GM19397 (cell line): ENCODE data around the gene FOLR2.

Source experiments
- ATAC-seq: cut with Tn5 transposase; IDR thresholded peaks from one replicate; pipeline ENCODE4 v1.9.1; 2021; ENCODE audit warnings: mild to moderate bottlenecking, moderate library complexity; ENCODE audit not compliant: unreplicated experiment

FOLR2 gene

GRCh38 chr11:72229336-72229924, 12.8 kb downstream of the FOLR2 start:
- ATAC-seq, result no peak

DNA sequence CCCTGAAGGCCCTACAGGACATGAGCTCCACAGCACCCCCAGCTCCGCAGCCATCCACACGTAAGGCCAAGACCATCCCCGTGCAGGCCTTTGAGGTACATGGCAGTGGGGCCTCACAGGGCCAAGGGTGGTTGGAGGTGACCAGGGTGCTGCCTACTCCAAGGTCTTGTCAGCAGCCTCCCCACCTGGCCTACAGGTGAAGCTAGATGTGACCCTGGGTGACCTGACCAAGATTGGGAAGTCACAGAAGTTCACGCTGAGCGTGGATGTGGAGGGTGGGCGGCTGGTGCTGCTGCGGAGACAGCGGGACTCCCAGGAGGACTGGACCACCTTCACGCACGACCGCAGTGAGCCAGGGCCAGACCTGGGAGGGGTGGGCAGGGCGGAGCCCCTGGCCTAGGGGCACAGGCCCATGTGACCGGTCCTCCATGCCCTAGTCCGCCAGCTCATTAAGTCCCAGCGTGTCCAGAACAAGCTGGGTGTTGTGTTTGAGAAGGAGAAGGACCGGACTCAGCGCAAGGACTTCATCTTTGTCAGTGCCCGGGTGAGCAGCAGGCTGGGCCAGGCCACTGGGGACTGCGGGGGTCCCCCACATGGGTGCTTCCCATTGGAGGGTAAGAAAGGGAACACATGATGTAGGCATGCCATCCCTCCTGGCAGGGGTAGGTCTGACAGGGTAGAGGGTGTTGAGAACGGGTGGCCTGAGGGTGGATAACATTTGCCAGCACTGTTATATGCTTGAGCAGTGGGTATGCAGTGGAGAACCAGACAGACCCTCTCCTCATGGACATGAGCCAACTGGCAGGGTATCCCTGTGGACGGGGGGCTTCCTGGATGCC, 13.6 kb downstream of the FOLR2 start:
- ATAC-seq, result no peak

DNA sequence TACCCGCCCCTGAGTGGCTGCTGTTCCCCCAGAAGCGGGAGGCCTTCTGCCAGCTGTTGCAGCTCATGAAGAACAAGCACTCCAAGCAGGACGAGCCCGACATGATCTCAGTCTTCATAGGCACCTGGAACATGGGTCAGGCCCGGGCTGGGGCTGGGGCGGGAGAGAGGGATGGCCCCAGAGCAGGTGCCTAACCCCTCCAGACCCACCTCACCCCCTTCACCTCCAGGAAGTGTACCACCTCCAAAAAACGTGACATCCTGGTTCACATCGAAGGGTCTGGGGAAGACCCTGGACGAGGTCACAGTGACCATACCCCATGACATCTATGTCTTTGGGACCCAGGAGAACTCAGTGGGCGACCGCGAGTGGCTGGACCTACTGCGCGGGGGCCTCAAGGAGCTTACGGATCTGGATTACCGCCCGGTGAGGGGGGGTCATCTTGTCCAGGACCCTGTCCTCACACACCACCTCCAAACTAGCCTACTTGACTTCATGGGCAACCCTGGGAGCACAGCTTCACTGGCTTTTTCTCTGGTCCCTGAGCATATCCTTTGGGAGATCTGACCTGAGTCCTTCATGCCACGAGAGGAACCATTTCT, 14.3 kb downstream of the FOLR2 start:
- no peak for ATAC-seq

GRCh38 chr11:72231396-72232259, 15.0 kb downstream of the FOLR2 start:
- no peak for ATAC-seq

GRCh38 chr11:72232260-72233055, 15.9 kb downstream of the FOLR2 start:
- ATAC-seq, result no peak

DNA sequence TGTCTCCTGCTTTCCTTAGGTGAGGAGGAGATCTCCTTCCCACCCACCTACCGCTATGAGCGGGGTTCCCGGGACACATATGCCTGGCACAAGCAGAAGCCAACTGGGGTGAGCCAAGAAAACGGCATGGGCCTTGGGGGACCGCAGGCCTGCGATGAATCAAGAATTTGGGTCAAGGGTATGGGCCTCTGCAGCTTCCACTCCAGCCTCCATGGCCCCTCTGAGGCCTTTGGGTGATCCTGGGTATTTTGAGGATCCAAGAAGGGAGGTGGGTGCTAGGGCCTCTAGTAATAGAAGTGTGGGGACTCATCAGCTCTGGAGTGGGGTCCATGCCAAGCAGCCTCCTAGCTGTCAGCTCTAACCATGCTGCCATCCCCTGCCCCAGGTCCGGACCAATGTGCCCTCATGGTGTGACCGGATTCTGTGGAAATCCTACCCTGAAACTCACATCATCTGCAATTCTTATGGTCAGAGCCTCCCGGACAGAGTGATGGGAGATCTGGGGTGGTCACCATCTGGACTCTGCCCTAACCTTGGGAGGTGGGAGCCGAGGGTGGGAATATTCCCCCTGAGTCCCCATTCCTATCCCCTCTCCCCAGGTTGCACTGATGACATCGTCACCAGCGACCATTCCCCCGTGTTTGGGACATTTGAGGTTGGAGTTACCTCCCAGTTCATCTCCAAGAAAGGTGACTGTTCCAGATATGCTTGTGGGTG, 16.6 kb downstream of the FOLR2 start:
- ATAC-seq, result no peak

DNA sequence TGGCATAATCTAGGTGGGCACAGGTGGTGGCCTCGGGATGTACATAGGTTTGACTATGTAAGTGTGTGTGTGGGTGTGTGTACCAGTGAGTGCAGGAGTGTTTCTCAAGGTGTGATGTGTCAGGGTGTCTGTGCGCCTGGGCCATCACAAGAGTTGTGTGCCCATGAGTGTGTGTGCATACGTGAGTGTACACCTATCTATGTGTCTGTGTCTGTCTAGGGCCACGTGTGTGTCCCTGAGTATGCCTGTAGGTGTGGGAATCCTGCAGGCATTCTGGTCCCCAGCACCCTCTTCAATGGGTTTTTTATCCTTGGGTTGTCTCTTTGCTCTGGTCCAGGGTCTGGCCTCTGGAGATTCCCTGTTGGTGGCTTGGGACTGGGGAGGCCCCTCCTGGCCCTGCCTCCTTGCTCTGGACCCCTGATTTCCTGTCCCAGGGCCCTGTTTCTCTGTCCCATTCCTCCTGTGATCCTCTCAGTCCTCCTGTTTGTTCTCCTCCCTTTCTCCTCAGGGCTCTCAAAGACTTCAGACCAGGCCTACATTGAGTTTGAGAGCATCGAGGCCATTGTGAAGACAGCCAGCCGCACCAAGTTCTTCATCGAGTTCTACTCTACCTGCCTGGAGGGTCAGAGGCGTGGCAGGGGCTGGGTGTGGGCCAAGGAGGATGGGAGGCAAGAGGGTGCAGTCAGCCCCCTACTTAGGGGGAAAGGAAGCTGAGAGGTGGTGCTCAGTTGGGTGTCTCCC, 17.3 kb downstream of the FOLR2 start:
- no peak for ATAC-seq

GRCh38 chr11:72234514-72234830, 17.9 kb downstream of the FOLR2 start:
- no peak for ATAC-seq

DNA sequence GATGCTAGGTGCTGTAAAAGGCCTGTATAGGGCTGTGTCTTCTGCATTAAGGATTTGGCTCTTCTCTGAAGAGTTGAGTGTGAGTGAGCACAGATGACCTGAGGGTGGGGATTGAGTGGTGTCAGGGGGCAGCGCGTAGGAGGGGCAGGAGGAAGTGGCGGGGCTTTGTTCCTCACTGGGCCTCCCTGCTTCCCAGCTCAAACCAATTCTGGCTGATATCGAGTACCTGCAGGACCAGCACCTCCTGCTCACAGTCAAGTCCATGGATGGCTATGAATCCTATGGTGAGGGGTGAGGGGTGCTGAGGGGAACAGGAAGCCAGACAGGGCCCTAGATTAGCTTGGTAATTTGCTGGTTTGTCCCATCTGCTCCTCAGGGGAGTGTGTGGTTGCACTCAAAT, 18.3 kb downstream of the FOLR2 start:
- no peak for ATAC-seq

DNA sequence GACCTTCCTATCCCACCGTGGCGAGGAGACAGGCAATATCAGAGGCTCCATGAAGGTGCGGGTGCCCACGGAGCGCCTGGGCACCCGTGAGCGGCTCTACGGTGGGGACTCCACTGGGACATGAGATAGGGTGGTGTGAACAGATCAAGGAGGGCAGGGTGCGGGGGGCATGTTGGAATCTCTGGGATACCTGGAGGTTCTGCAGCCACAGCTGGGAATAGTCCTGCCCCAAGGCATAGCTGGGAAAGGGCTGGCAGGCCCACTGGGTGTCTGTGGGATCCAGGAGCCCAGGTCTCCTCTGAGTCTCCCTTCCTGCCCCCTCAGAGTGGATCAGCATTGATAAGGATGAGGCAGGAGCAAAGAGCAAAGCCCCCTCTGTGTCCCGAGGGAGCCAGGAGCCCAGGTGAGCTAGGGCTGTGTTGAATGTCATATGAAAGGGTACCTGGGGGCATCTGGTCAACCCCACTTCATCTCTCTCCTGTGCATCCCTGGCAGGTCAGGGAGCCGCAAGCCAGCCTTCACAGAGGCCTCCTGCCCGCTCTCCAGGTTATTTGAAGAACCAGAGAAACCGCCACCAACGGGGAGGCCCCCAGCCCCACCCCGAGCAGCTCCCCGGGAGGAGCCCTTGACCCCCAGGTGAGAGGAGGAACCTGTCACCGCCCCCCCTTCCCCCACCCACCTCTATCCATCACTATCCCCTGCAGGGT, 18.9 kb downstream of the FOLR2 start:
- ATAC-seq, result no peak

GRCh38 chr11:72236083-72236697, 19.6 kb downstream of the FOLR2 start:
- ATAC-seq, result no peak

- no peak for ATAC-seq
These were observed 20.1 kb downstream of the FOLR2 start for GRCh38 chr11:72236774-72237111.

DNA sequence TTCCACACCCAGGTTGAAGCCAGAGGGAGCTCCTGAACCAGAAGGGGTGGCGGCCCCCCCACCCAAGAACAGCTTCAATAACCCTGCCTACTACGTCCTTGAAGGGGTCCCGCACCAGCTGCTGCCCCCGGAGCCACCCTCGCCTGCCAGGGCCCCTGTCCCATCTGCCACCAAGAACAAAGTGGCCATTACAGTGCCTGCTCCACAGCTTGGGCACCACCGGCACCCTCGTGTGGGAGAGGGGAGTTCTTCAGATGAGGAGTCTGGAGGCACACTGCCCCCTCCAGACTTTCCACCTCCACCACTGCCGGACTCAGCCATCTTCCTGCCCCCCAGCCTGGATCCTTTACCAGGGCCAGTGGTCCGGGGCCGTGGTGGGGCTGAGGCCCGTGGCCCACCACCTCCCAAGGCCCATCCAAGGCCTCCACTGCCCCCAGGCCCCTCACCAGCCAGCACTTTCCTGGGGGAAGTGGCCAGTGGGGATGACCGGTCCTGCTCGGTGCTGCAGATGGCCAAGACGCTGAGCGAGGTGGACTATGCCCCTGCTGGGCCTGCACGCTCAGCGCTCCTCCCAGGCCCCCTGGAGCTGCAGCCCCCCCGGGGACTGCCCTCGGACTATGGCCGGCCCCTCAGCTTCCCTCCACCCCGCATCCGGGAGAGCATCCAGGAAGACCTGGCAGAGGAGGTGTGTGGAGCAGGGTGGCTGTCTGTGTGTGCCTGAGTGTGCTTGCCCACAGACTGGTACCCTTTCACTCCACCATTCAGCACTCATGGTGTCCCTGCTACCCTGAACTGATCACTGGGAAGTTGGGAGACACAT, 20.7 kb downstream of the FOLR2 start:
- no peak for ATAC-seq

DNA sequence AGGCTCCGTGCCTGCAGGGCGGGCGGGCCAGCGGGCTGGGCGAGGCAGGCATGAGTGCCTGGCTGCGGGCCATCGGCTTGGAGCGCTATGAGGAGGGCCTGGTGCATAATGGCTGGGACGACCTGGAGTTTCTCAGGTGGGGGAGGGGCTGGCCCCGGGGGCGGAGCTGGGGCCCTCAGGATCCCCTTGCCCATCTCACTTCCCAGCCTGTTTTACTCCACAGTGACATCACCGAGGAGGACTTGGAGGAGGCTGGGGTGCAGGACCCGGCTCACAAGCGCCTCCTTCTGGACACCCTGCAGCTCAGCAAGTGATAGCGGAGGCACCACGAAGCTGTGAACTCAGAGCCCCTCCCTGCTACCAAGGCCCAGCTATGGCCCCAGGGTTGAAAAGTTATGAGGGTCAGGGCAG, 21.5 kb downstream of the FOLR2 start:
- no peak for ATAC-seq

- ATAC-seq, result no peak
These were observed 22.1 kb downstream of the FOLR2 start for GRCh38 chr11:72238492-72239312.

- no peak for ATAC-seq
These were observed 22.8 kb downstream of the FOLR2 start for GRCh38 chr11:72239313-72239848.
